ENCODE measurements around the gene NOSTRIN. TPM values are rescaled to one million over a fixed set of nuclear protein-coding genes. Genes with fewer than 3 reads are reported as not detected.
A peak's percentile ranks its signal among the peaks of the same experiment; 100 is the strongest.

Gene NOSTRIN
- total RNA-seq, 4 donors from 2014 or later: 10.1 to 48.1 (median 18.0) TPM

GRCh38 chr2:168773128-168773527, 29.3 kb upstream of the NOSTRIN start:
- Histone ChIP-seq H3K4me1 (peaks cover 5 to 9% of the 10 kb centered on the region in 2 donors), H3K27me3 (no peaks in the 10 kb centered on the region), H3K4me3 (replicated peaks in 1 of 3) (no peak overlapping the region), H3K27ac (no peak overlapping the region), H3K9me3 (no peaks in the 10 kb centered on the region), H3K36me3 (no peaks in the 10 kb centered on the region)
- no peak for DNase-seq
- 71 to 91% methylated on average over 2 of the region's 2 CpGs for WGBS, 2 donors
- intact Hi-C loops (cut with DNase I): loop anchor here (10.0 kb wide), 1 partner anchor 72 kb away; no protein-coding TSS in a partner anchor
- TF ChIP-seq CTCF (IDR thresholded peaks at IDR 0.05) (no peak), POLR2A (IDR thresholded peaks at IDR 0.05) (no peak)

GRCh38 chr2:168773719-168774521, 28.5 kb upstream of the NOSTRIN start:
- peak; percentile 72 to 79 for DNase-seq
- no peaks in the 10 kb centered on the region for H3K36me3 ChIP-seq
- no peak overlapping the region for H3K27ac ChIP-seq
- no peaks in the 10 kb centered on the region for H3K9me3 ChIP-seq
- peaks cover 5 to 9% of the 10 kb centered on the region in 2 donors for H3K4me1 ChIP-seq
- H3K27me3 ChIP-seq: no peaks in the 10 kb centered on the region
- TF ChIP-seq POLR2A (IDR thresholded peaks at IDR 0.05) (no peak), CTCF (IDR thresholded peaks at IDR 0.05) (peak; percentile 88 to 98 (median 94))
- WGBS, 2 donors: 48 to 51% methylated on average over 9 of the region's 9 CpGs
- intact Hi-C loops (cut with DNase I): loop anchor here (2.0 to 10.0 kb wide), 2 partner anchors 71 to 147 kb away; no protein-coding TSS in a partner anchor
- H3K4me3 ChIP-seq (replicated peaks in 1 of 3): no peak overlapping the region

GRCh38 chr2:168775837-168776236, 26.6 kb upstream of the NOSTRIN start:
- intact Hi-C loops (cut with DNase I): loop anchor here (2.0 to 10.0 kb wide), 2 partner anchors 69 to 145 kb away; no protein-coding TSS in a partner anchor
- 0% methylated on average over 1 of the region's 1 CpG for WGBS, 2 donors

GRCh38 chr2:168780669-168781071, 21.8 kb upstream of the NOSTRIN start:
- Histone ChIP-seq H3K36me3 (no peaks in the 10 kb centered on the region), H3K27me3 (no peaks in the 10 kb centered on the region), H3K27ac (no peak overlapping the region), H3K4me1 (peaks cover 26% of the 10 kb centered on the region in 2 donors), H3K4me3 (replicated peaks in 1 of 3) (no peak overlapping the region), H3K9me3 (no peaks in the 10 kb centered on the region)
- no peak for TF ChIP-seq CTCF (IDR thresholded peaks at IDR 0.05)
- no peak for TF ChIP-seq POLR2A (IDR thresholded peaks at IDR 0.05)
- DNase-seq: no peak
- intact Hi-C loops (cut with DNase I): no loop called here
- WGBS, 2 donors: 45 to 71% methylated on average over 1 of the region's 1 CpG

More at GRCh38 chr2:168775837-168776236, 26.6 kb upstream of the NOSTRIN start:
- Histone ChIP-seq H3K36me3 (no peaks in the 10 kb centered on the region), H3K4me1 (peaks cover 7 to 14% of the 10 kb centered on the region in 2 donors), H3K27ac (no peak overlapping the region), H3K4me3 (replicated peaks in 1 of 3) (no peak overlapping the region), H3K27me3 (no peaks in the 10 kb centered on the region), H3K9me3 (no peaks in the 10 kb centered on the region)
- DNase-seq: no peak
- no peak for TF ChIP-seq POLR2A (IDR thresholded peaks at IDR 0.05)
- TF ChIP-seq CTCF (IDR thresholded peaks at IDR 0.05): no peak

- 81 to 93% methylated on average over 2 of the region's 2 CpGs for WGBS, 2 donors
- Histone ChIP-seq H3K27ac (peak overlapping the region in 1 of 3 donors; percentile 73), H3K9me3 (no peaks in the 10 kb centered on the region), H3K27me3 (no peaks in the 10 kb centered on the region), H3K36me3 (no peaks in the 10 kb centered on the region), H3K4me3 (replicated peaks in 1 of 3) (no peak overlapping the region), H3K4me1 (peaks cover 26% of the 10 kb centered on the region in 2 donors)
- intact Hi-C loops (cut with DNase I): no loop called here
- no peak for DNase-seq
- TF ChIP-seq CTCF (IDR thresholded peaks at IDR 0.05) (no peak), POLR2A (IDR thresholded peaks at IDR 0.05) (no peak)
These were observed 21.1 kb upstream of the NOSTRIN start for GRCh38 chr2:168781191-168781817.
